HG02798 (cell line): ENCODE measurements around the gene SNX15.
A peak's percentile ranks its signal among the peaks of the same experiment; 100 is the strongest.
"Not testable (repeated sequence)": the region's sequence is repeated elsewhere in the genome, so short reads cannot be mapped to it uniquely, and the experiment has no call there.

ENCODE experiments used
- ATAC-seq: cut with Tn5 transposase; IDR thresholded peaks from one replicate; pipeline ENCODE4 v1.9.1; 2021; ENCODE audit warnings: mild to moderate bottlenecking; ENCODE audit not compliant: unreplicated experiment, poor library complexity

SNX15 gene, protein sequence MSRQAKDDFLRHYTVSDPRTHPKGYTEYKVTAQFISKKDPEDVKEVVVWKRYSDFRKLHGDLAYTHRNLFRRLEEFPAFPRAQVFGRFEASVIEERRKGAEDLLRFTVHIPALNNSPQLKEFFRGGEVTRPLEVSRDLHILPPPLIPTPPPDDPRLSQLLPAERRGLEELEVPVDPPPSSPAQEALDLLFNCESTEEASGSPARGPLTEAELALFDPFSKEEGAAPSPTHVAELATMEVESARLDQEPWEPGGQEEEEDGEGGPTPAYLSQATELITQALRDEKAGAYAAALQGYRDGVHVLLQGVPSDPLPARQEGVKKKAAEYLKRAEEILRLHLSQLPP

DNA sequence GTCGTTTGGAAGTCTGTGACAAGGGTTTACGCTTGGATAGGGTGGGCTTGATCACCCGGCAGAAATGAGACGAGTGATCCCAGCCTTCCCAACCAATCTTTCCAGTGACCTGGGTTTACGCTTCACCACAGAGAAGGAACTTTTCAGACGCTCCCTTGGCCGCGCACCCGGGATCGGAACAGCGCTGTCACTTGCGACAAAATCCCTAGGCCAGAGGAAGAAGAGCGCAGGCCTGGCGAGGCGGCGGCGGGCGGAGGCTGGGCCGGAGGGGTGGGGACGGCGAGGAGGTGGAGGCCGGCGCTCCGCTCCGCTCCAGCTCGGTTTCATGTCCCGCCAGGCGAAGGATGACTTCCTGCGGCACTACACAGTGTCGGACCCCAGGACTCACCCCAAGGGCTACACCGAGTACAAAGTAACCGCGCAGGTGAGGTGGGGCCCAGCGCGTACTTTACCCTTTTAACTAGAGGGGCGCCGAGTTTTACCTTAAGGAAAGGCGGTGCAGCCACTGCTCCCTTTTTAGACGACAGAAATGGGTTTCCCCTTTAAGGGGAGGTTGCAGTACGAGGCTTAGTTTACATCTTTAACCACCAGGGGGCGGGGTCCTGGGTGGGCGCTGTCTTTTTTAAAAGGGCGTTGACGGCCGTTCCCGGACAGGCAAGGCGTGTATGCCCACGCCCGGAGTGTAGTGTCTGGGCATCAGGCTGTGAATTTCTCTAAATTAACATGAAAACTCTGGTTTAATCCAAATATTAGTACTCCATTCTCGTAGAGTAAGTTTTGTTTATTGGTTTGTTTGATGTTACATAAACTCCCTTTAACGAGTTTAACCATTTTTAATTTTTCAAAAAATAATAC lies at the start of gene SNX15:
SNX15 (plus strand) TSS at position 227 of the 855 bp plus-strand sequence; CDS start at position 326, 99 bp downstream.
- peak; percentile 89 for ATAC-seq

DNA sequence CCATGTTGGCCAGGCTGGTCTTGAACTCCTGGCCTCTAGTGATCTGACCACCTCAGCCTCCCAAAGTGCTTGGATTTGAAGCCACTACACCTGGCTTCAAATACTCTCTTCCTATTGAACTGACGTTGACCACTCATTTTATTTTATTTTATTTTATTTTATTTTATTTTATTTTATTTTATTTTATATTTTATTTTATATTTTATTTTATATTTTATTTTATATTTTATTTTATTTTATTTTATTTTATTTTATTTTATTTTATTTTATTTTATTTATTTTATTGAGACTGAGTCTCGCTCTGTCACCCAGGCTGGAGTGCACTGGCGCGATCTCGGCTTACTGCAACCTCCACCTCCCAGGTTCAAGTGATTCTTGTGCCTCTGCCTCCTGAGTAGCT lies 43.9 kb upstream of the SNX15 start:
- ATAC-seq = not testable (repeated sequence)

DNA sequence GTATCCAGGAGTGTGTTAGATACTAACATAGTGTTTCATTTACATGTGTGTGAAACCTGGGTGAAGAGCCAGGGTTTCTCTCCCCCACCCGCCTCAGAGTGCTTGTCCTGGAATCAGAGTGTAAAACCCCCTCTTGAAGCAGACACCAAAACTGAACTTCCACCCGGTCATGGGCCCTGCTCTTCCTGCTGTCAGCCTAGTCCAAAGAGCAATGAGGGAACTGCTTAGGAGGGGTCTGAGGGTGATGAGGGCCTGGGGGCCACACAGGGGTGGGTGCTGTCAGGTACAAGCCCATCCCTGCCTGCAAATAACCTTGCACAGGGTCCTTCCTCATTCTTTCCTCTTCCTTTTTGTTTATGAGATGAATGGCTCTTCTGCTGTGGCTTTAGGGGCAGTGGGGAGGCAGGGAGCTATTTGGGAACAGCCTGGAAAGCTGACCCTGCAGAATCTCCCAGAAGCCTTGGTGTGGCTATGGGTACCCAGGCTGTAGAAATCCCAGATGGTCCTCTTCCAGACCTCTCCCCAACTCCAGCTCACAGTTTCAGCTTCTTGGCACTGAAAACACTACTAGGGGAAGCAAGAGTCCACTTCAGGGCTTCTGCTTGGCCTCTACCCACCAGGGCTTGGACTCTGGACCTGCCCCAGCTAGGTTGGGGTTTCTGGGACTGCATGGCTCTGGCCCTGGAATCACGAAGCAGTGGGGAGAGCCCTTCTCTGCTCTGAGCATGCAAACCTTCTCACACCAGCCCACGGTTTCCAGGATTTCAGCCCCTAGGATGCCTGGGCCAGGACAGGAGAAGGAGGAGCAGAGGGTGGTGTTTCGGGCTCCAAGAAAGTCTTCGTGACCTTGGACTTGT lies 39.0 kb upstream of the SNX15 start:
- ATAC-seq = no peak

DNA sequence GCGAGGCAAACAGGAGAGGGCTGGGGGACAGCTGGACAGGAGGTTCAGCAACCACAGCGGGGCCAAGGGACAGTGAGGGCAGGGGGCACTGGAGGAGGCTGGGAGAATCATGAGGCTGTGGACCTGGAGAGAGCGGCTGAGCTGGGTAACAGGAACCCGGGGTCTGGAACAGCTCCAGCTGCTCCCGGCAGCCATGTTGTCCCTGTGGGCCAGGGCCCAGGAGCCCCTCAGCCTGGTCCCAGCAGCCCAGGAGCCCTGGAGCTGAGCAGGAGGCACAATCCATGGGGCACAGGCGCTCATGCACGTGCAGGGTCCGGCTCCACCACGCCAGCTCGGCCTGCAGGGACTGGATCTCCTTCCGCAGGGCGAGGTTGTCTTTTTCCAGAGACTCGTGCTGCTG lies 37.8 kb upstream of the SNX15 start:
- no peak for ATAC-seq

DNA sequence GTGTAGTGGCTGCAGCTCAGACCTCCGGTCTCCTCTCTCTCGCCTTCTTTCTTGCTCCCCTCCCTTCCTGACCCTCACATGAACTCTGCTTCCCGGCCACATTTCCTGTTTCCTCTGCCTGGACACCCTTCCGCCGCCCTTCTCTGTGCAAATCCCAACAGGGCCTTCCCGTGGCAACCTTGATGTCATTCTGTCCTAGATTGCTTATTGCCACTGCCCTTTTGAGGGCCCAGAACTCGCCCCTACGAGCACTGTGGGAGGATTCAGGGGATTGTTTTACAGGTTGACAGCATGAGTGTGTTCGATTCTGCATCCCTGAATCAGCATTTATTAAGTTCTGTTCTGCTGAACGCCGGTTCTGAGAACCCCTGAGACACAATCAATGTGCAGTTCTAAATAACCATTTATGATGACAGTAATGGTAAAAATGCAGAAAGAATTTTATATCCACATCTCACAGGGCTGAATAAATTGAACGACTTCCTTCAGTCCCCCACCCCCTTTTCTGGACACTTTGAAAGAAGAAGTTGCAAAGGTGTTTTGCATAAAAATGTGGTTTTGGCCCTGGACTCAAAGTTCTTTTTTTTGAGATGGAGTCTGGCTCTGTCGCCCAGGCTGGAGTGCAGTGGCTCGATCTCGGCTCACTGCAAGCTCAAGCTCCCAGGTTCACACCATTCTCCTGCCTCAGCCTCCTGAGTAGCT lies 36.9 kb upstream of the SNX15 start:
- ATAC-seq = no peak

DNA sequence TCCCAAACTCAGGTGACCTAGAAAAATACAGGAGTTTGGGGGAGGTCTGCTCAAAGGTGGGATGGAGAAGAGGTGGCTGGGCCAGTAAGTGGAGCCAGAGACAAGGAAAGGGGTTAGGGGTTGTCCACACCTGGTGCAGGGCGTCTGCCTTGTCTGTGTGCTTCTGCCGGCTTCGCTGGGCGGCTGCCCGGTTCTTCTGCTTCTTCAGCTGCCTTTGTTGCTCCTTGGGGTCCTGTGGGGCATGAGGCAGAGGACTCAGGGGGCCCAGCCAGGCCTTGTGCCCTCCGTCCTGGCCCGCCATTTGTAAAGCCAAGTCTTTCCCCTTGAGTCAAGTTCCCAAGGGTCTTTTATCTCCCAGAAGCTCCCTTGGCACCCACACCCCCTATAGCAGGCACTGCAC lies 32.9 kb upstream of the SNX15 start:
- no peak for ATAC-seq

DNA sequence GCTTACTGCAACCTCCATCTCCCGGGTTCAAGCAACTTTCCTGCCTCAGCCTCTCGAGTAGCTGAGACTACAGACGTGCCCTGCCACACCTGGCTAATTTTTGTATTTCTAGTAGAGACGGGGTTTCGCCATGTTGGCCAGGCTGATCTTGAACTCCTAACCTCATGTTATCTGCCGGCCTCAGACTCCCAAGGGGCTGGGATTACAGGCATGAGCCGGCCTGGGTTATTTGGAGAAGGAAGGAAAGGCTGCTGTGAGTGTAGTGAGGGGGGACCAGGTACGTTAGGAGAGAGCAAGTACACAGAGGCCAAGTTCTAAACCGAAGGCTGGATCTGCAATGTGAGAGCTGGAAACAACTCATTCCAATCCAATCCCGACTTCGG lies 30.9 kb upstream of the SNX15 start:
- ATAC-seq = no peak

DNA sequence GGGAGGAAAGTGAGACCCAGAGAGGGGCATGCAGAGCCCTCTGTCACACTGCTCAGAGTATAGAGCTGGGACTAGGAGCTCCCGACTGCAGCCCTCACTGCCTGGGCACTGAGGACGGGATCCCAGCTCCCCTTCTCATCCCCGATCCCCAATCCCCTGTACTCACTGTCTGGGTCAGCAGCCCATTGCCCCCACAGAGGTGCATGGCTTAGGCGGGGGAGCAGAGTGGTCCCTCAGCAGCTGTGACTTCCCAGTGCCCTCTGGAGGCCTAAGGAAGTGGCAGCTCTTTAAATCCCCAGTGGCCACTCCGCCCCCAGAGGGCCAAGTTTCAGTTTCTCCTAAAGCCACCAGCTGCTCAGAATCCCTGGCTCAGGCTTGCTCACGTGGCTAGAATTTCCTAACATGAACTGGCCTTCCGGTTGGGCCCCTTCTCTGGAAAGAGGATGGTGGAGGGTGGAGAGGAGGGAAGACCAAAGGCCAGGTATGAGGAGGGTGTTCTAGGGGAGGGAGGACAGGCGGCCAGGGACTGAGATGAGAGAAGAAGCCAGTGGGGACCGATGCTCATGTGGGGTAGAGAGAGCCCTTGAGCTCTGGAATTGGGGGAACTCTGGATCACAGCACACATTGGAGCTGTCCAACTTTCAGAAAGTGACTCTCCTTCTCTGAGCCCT lies 30.4 kb upstream of the SNX15 start, which contains the start of gene BATF2:
BATF2 (minus strand) TSS at position 262 of the 671 bp plus-strand sequence; CDS start at position 205, 57 bp downstream.
- no peak for ATAC-seq

DNA sequence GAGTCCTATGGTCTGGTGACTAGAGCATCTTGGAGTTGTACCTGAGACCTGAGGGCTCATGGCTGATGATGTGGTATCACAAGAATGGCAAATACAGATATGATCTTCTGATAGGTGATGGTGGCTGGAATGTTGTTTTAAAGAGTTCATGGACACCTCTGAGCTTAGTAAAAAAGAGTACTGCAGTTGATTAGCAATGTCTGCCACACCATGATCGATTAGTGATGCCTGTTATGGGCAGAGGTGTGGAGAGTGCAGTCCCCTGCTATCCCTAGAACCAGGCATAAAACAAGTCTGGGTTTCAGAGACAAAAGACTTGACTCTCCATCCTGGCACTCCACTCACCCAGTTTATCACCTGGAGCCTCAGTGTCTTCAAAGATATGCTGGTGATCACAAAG lies 29.1 kb upstream of the SNX15 start:
- ATAC-seq = no peak

DNA sequence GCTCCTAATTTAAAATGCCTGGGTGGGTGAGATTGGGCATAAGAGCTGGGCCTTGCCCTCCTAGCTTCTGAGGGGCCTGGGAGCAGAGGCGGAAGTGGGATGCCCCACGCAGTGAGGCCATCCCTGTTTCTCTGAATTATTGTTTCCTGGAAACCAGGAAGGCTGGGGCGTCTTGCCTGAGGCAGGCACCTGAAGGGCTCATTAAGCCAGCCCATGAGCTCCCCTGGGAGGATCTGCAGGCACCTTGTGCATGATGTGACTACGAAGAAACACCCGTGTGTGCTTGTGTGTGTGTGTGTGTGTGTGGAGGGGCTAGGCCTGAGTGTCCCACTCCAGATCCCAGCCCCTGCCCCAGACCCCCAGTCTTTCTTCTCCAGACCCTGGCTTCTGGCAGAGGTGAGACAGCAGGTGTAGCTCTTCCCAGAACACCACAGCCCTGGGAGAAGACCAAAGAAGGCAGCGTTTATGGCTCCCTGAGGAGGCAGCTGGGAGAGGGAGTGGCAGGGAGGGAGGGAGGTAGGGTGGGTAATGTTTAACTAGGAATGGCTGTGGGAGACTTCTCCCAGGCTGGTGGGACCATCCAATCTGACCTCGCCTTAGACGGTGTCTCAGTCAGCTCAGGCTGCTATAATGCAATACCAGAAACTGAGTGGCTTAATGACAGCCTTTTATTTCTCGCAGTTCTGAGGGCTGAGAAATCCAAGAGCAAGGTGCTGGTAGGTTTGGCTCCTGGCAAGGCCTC lies 28.4 kb upstream of the SNX15 start:
- no peak for ATAC-seq

DNA sequence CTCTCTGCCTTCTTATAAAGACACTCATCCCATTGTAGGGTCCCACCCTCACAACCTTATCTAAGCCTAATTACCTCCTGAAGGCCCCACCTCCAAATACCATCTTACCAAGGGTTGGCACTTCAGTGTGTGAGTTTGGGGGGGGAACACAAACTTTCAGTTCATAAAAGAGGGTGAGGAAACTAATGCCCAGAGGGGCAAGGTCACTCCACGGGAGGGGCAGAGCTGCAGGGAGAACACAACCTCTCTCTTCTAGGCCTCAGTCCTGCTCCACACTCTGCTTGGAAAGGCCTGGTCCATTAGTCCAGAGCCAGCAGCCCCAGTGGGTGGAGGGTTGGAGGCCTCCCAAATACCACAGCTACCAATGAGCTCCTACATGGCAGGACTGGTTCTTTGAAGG lies 27.8 kb upstream of the SNX15 start:
- no peak for ATAC-seq

DNA sequence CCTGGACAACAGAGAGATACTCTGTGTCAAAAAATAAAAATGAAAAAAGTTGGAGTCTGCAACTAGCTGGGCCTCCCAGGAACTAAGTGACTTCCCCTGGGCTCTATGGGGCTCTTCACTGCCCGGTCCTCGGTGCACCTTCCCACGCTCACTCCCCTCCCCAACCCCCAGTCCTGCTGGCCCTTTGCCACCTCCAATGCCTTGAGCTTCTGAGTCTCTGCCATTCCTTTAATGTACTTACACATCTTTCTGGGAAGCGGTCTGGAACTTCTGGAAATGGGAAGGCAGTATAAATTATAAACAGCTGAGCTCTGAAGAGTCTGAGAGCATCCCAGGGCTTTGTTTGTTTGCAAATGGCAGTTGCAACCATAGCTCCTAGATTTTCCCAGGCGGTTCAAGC lies 24.5 kb upstream of the SNX15 start:
- ATAC-seq = no peak

DNA sequence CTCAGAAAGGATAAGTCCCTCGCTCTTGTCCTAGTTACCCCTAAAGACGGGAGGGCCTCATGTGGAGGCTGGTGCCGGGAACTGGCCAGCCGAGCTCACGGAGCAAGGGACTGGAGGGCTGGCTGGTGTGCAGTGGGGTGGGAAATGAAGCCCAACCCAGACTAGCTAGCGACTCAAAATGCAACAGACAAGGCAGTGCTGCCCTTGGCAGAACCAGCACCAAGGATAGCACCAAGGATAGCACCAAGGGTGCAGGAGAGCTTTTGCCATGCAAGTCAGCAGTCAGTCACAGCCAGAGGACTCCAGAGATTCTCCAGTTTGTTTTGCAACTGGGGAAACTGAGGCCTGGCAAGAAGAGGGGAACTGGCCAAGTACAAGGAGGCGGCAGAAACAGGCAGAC lies 24.0 kb upstream of the SNX15 start:
- no peak for ATAC-seq

DNA sequence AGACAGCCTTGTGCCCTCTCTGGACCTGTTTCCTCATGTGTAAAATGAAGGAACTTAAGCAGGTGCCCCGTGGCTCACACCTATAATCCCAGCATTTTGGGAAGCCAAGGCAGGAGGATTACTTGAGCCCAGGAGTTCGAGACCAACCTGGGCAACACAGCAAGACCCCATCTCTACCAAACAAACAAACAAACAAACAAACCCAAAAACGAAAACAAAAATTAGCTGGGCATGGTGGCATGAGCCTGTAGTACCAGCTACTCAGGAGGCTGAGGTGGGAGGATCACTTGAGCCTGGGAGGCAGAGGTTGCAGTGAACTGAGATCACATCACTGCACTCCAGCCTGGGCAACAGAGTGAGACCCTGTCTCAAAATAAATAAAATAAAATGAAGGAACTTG lies 23.3 kb upstream of the SNX15 start:
- ATAC-seq = not testable (repeated sequence)

DNA sequence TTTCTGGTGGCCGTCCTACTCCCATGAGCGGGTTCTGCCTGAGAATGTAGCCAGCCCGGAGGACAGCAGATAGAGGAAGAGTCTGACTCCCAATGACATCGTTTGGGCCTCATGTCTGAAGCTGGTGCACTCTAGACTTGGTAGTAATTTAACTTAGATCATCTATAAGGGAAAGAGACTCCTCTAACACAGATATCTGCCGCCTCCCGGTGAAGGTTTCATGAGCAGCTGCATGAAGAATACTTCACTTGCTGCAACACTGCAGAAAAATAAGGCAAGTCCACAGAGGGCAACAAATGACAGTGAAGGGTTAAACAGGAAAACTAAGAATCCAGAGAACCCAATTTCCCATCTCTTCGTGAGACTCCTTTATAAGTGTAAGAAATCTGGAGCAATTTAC lies 19.2 kb upstream of the SNX15 start:
- ATAC-seq = no peak

DNA sequence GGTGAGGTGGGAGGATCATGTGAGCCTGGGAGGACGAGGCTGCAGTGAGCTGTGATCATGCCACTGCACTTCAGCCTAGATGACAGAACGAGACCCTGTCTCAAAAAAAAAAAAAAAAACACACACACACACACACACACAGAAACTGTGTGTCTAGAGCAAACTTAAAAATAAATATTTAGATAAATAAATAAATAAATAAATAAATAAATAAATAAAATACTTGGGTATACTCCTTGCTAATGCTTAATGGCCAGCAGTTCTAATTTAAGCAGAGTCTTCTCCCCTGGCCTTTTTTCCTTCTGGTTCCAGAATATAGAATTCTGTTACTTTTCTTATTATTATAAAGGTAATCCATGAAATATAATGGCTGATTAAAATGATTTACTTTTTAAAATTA lies 18.4 kb upstream of the SNX15 start:
- ATAC-seq = no peak

DNA sequence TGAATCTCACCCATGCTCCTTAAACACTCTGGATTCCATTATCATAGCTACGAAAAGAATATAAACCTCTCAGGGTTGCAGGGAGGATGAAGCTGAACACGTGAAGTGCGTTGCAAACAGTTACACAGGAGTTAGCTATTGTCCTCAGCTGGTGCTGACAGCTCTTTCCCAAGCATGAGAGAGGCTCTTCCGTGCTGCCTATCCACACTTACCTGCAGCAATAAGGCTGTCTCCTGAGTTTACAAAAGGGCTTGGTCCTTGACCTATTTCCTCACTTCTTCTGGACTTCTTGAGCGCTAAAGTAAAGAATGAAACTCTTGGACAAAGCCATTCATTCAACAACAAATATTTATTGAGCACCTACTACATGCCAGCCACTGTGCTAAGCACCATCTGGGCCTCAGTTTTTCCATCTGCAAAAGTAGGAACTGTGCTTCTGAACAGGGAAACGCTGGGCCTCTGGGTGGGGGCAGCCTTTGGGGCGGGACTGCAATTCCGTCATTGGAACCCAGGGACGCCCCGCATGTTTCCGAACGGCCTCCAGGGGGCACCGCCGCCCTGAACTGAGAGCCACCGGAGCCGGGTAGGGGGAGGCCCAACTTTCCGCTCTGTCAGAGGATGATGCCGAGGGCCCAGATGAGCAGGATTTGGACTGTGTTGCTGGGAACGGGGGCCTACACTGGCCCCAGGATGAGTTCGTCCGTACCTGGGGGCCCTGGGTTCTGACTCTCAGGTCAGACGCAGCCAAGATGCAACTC lies 13.9 kb upstream of the SNX15 start:
- ATAC-seq = peak; percentile 70
